Measurements from ENCODE around the gene BACH1.

DNA sequence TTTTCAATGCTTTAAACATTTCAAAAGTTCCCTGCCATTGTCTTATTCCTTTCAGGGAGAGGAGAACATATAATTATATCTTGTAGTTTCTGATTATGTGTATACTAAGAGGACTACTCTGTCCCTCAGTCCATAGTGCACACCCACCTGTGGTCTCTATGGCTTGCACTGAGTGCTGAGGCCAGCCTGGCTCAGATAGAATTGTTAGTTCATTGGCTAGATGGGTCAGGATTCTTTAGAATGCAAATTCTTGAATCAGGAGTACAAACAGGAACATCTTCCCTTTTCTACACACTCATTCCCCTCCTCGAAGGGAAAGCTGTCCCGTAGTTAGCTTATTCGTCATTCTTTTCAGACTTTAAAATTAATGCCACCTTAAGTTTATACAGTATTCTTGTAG is 8.2 kb downstream of the BACH1 start:
- TF ChIP-seq EZH2phosphoT487 (IDR thresholded peaks at IDR 0.05; ENCODE audit: borderline replicate concordance, low read length), result no peak
- TF ChIP-seq, protein P1, sequence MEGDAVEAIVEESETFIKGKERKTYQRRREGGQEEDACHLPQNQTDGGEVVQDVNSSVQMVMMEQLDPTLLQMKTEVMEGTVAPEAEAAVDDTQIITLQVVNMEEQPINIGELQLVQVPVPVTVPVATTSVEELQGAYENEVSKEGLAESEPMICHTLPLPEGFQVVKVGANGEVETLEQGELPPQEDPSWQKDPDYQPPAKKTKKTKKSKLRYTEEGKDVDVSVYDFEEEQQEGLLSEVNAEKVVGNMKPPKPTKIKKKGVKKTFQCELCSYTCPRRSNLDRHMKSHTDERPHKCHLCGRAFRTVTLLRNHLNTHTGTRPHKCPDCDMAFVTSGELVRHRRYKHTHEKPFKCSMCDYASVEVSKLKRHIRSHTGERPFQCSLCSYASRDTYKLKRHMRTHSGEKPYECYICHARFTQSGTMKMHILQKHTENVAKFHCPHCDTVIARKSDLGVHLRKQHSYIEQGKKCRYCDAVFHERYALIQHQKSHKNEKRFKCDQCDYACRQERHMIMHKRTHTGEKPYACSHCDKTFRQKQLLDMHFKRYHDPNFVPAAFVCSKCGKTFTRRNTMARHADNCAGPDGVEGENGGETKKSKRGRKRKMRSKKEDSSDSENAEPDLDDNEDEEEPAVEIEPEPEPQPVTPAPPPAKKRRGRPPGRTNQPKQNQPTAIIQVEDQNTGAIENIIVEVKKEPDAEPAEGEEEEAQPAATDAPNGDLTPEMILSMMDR (IDR thresholded peaks at IDR 0.05; ENCODE audit: low read depth, low read length, poor library complexity, severe bottlenecking), result no peak
